ENCODE results near the gene GTF2H2.
"Not testable (repeated sequence)": the region's sequence is repeated elsewhere in the genome, so short reads cannot be mapped to it uniquely, and the experiment has no call there.

GRCh38 chr5:71089773-71090172 is 22.3 kb upstream of the GTF2H2 start:
- TF ChIP-seq CTCF (tag by site-specific recombination; IDR thresholded peaks at IDR 0.05); ZNF561 (tag by site-specific recombination; IDR thresholded peaks at IDR 0.05; ENCODE audit: borderline replicate concordance); ZNF16 (tag by site-specific recombination; IDR thresholded peaks at IDR 0.05; ENCODE audit: low read depth); ZNF274 (IDR thresholded peaks at IDR 0.05; ENCODE audit: low read length); ZNF274 (tag by site-specific recombination; IDR thresholded peaks at IDR 0.05; ENCODE audit: borderline replicate concordance); ZNF670 (tag by site-specific recombination; IDR thresholded peaks at IDR 0.05; ENCODE audit: low read depth); ZNF280D (tag by site-specific recombination; IDR thresholded peaks at IDR 0.05); ZNF501 (tag by site-specific recombination; IDR thresholded peaks at IDR 0.05); ATF2 (tag by site-specific recombination; IDR thresholded peaks at IDR 0.05; ENCODE audit: low read depth): not testable (repeated sequence)

Data from HEK293 (cell line).